A549 treated with dexamethasone at 1 μM for 4 hours (cell line): ENCODE results near the gene TTC17. TPM values are rescaled to one million over a fixed set of nuclear protein-coding genes. Genes with fewer than 3 reads are reported as not detected.

Experiments
- total RNA-seq: library from RNA; stranded (reverse); fragments of 200-300 nt; extraction: Qiagen RNA extraction; gene quantifications from 5 replicates; pipeline ENCODE4 v1.2.3, GENCODE V29; 2022

TTC17 gene, protein sequence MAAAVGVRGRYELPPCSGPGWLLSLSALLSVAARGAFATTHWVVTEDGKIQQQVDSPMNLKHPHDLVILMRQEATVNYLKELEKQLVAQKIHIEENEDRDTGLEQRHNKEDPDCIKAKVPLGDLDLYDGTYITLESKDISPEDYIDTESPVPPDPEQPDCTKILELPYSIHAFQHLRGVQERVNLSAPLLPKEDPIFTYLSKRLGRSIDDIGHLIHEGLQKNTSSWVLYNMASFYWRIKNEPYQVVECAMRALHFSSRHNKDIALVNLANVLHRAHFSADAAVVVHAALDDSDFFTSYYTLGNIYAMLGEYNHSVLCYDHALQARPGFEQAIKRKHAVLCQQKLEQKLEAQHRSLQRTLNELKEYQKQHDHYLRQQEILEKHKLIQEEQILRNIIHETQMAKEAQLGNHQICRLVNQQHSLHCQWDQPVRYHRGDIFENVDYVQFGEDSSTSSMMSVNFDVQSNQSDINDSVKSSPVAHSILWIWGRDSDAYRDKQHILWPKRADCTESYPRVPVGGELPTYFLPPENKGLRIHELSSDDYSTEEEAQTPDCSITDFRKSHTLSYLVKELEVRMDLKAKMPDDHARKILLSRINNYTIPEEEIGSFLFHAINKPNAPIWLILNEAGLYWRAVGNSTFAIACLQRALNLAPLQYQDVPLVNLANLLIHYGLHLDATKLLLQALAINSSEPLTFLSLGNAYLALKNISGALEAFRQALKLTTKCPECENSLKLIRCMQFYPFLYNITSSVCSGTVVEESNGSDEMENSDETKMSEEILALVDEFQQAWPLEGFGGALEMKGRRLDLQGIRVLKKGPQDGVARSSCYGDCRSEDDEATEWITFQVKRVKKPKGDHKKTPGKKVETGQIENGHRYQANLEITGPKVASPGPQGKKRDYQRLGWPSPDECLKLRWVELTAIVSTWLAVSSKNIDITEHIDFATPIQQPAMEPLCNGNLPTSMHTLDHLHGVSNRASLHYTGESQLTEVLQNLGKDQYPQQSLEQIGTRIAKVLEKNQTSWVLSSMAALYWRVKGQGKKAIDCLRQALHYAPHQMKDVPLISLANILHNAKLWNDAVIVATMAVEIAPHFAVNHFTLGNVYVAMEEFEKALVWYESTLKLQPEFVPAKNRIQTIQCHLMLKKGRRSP
- total RNA-seq = 29.5 to 33.0 TPM (median 30.9 TPM) in 5 replicates

DNA sequence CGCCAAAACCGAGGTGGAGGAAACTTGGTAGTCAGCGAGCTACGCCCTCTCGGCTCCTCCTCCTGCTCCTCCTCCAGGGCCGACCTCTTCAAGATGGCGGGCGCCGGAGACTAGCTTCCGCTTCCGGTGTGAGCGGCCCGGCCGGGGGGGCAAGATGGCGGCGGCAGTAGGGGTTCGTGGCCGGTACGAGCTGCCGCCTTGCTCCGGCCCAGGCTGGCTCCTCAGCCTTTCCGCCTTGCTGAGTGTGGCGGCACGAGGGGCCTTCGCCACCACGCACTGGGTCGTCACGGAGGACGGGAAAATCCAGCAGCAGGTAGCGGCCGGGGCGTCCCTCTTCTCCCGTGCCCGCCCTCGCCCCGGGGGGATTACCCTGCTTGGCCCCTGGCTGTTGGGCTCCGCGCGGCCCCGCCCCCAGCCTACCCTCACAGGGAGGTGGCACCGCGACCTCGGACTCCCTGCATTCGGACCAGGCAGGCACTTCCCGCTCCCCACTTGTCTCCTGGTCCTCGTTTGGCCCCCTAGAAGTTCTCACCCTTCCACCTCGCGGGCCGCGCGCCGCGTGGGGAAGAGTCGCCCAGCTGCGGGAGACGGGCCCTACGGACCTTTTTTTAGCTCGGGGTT, at the start of gene TTC17:
Gene TTC17, plus strand, starts transcription at position 120 of the 621 bp plus-strand sequence. Its CDS starts 35 bp downstream, at position 155.

DNA sequence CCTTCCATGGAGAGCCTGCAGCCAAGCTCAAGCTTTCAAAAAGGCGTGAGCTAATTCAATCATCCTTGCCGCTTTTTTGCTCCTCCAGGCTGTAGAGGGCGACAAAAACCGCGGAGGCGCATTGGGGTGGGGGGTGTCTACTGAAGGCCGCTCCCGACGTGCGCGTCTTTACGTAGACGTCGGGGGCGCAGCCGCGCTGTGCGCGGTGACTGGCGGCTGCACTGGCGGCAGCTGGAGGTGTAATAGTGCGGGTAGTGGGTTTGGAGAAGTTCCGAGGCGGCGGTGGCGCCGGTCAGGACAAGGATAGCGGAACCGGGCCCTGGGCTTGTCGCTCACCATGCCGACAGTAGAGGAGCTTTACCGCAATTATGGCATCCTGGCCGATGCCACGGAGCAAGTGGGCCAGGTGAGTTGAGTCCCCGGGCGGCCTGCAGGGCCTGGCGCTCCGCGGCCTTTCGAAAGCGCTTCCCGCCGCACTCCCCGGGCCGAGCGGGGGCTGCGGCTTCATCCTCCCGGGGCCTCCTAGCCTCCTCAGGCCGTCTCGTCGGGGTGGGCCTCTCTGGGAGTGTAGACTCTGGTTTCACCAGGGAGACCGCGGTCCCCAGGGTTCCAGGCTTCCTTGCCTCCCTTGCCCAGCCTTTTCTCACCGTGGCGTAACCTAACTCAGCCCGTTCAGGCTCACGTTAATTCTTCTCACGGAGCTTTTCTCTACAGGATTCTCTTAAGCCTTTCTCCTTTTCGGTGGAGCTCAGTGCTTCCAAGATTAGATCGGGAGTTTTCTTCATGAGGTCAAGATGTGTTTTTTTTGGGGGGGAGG, 46.7 kb upstream of the TTC17 start, which contains the start of gene API5:
Gene API5, plus strand, starts transcription at position 206 of the 817 bp plus-strand sequence. Its CDS starts 132 bp downstream, at position 338.

Other genes starting within 250 kb of the TTC17 start
- 67.2 to 89.2 TPM (median 79.0 TPM) in 5 replicates for gene API5, start 46.9 kb upstream of the TTC17 start, total RNA-seq